Measurements from ENCODE around the gene MANBA.
"Not testable (repeated sequence)": the region's sequence is repeated elsewhere in the genome, so short reads cannot be mapped to it uniquely, and the experiment has no call there.

The MANBA gene

DNA sequence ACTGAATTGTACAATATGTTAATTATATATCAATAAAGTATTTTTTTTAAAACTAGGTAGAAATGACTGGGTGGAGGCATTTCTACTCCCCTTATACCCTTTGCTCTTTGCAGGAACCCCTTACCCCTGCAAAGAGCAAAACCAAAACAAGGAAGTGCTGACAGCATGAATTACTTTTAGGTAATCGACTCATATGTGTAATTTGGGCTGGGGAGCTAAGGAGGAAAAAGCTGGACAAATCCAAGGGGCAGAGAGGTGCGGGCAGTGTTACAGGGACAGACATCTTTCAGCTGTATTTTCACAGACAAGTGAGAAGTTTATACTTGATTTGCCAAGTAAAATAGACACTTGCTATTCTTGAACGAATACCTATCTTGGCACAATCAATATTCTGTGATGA is 35.5 kb downstream of the MANBA start:
- Histone ChIP-seq H3K36me3 (ENCODE audit: insufficient read depth, low read length) (peaks cover 7% of the 10 kb centered on the region; the same call in 1 of the 2 replicates), H3K27me3 (ENCODE audit: insufficient read depth, low read length, poor library complexity, severe bottlenecking) (no peaks in the 10 kb centered on the region), H3F3A (ENCODE audit: low read depth) (no peaks in the 10 kb centered on the region), H3K79me2 (ENCODE audit: insufficient read depth, low read length) (no peaks in the 10 kb centered on the region), H3K9me3 (ENCODE audit: insufficient read depth, low read depth, low read length) (peaks cover 2% of the 10 kb centered on the region; the same call in 1 of the 2 replicates), H3K4me3 (ENCODE audit: low read length, poor library complexity, severe bottlenecking) (no peak overlapping the region), H2AFZ (ENCODE audit: low read length) (no peak overlapping the region), H3K9me2 (replicated peaks; ENCODE audit: low read depth, low read length) (no peaks in the 10 kb centered on the region), H4K20me1 (ENCODE audit: insufficient read depth, low read length, poor library complexity, severe bottlenecking) (no peaks in the 10 kb centered on the region), H3K4me1 (ENCODE audit: insufficient read depth, low read length, poor library complexity, severe bottlenecking) (no peaks in the 10 kb centered on the region), H3K4me2 (ENCODE audit: low read depth, low read length, poor library complexity, severe bottlenecking) (no peak overlapping the region), H3K9ac (ENCODE audit: low read depth, low read length, poor library complexity, severe bottlenecking) (no peak overlapping the region)
- no peak for TF ChIP-seq EZH2phosphoT487 (IDR thresholded peaks at IDR 0.05; ENCODE audit: borderline replicate concordance)
- TF ChIP-seq, protein P1, sequence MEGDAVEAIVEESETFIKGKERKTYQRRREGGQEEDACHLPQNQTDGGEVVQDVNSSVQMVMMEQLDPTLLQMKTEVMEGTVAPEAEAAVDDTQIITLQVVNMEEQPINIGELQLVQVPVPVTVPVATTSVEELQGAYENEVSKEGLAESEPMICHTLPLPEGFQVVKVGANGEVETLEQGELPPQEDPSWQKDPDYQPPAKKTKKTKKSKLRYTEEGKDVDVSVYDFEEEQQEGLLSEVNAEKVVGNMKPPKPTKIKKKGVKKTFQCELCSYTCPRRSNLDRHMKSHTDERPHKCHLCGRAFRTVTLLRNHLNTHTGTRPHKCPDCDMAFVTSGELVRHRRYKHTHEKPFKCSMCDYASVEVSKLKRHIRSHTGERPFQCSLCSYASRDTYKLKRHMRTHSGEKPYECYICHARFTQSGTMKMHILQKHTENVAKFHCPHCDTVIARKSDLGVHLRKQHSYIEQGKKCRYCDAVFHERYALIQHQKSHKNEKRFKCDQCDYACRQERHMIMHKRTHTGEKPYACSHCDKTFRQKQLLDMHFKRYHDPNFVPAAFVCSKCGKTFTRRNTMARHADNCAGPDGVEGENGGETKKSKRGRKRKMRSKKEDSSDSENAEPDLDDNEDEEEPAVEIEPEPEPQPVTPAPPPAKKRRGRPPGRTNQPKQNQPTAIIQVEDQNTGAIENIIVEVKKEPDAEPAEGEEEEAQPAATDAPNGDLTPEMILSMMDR (conservative IDR thresholded peaks at IDR 0.05; ENCODE audit: low read length): no peak

DNA sequence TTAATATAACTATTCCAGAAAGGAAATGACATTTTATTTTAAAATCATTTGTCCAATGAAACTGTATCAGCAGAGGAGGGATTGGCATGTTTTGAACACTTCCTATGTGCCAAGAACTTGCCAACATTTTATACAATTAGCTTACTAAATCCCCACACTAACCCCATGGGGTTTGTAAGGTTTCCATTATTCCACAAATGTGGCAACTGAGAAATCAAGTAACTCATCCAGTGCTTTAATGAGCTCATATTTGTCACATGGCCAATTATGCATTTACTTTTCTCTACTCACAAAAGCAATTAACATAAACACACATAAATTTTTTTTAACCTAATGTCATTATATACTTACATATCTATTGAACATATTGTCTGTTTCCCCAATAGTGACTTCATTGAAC is 37.3 kb downstream of the MANBA start:
- no peaks in the 10 kb centered on the region for H3K27me3 ChIP-seq (ENCODE audit: insufficient read depth, low read length, poor library complexity, severe bottlenecking)
- TF ChIP-seq EZH2phosphoT487 (IDR thresholded peaks at IDR 0.05; ENCODE audit: borderline replicate concordance): no peak
- TF ChIP-seq, protein P1 (conservative IDR thresholded peaks at IDR 0.05; ENCODE audit: low read length): no peak

DNA sequence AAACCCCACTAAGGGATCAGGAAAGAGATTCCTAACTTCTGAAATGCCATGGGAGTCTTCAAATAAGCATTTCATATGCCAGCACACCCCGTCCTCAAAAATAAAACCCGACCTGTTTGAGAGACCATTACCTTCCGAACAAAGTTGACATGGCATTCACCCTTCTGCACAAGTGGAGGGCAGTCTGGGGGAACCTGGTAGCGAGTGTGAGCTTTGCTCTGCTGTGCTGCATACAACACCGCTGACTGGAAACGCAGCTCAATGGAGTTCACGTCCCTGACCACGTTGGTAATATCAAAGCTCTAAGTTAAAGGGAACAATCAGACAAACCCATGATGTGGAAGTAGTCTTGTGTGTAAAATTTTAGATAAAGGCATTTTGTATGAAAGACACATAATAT is 38.0 kb downstream of the MANBA start:
- H3K9me2 ChIP-seq (replicated peaks; ENCODE audit: low read depth, low read length): no peaks in the 10 kb centered on the region
- H3K4me3 ChIP-seq (ENCODE audit: low read length, poor library complexity, severe bottlenecking): no peak overlapping the region
- no peak overlapping the region for H3K9ac ChIP-seq (ENCODE audit: low read depth, low read length, poor library complexity, severe bottlenecking)
- peaks cover 14% of the 10 kb centered on the region for H3K36me3 ChIP-seq (ENCODE audit: insufficient read depth, low read length)
- H3F3A ChIP-seq (ENCODE audit: low read depth): no peaks in the 10 kb centered on the region
- no peaks in the 10 kb centered on the region for H3K27me3 ChIP-seq (ENCODE audit: insufficient read depth, low read length, poor library complexity, severe bottlenecking)
- H3K4me1 ChIP-seq (ENCODE audit: insufficient read depth, low read length, poor library complexity, severe bottlenecking): no peaks in the 10 kb centered on the region
- TF ChIP-seq, protein P1 (conservative IDR thresholded peaks at IDR 0.05; ENCODE audit: low read length): no peak
- no peak for TF ChIP-seq EZH2phosphoT487 (IDR thresholded peaks at IDR 0.05; ENCODE audit: borderline replicate concordance)
- H3K4me2 ChIP-seq (ENCODE audit: low read depth, low read length, poor library complexity, severe bottlenecking): no peak overlapping the region
- no peaks in the 10 kb centered on the region for H3K79me2 ChIP-seq (ENCODE audit: insufficient read depth, low read length)
- H2AFZ ChIP-seq (ENCODE audit: low read length): no peak overlapping the region
- peaks cover 8% of the 10 kb centered on the region; the same call in 1 of the 2 replicates for H3K9me3 ChIP-seq (ENCODE audit: insufficient read depth, low read depth, low read length)
- no peaks in the 10 kb centered on the region for H4K20me1 ChIP-seq (ENCODE audit: insufficient read depth, low read length, poor library complexity, severe bottlenecking)

More for the DNA sequence above, 37.3 kb downstream of the MANBA start:
- Histone ChIP-seq H3K4me1 (ENCODE audit: insufficient read depth, low read length, poor library complexity, severe bottlenecking) (no peaks in the 10 kb centered on the region), H3K9me3 (ENCODE audit: insufficient read depth, low read depth, low read length) (peaks cover 8% of the 10 kb centered on the region; the same call in 1 of the 2 replicates), H3K9ac (ENCODE audit: low read depth, low read length, poor library complexity, severe bottlenecking) (no peak overlapping the region), H3F3A (ENCODE audit: low read depth) (no peaks in the 10 kb centered on the region), H4K20me1 (ENCODE audit: insufficient read depth, low read length, poor library complexity, severe bottlenecking) (no peaks in the 10 kb centered on the region), H3K4me3 (ENCODE audit: low read length, poor library complexity, severe bottlenecking) (no peak overlapping the region), H3K4me2 (ENCODE audit: low read depth, low read length, poor library complexity, severe bottlenecking) (no peak overlapping the region), H2AFZ (ENCODE audit: low read length) (no peak overlapping the region), H3K36me3 (ENCODE audit: insufficient read depth, low read length) (peaks cover 11% of the 10 kb centered on the region), H3K9me2 (replicated peaks; ENCODE audit: low read depth, low read length) (no peaks in the 10 kb centered on the region), H3K79me2 (ENCODE audit: insufficient read depth, low read length) (no peaks in the 10 kb centered on the region)

DNA sequence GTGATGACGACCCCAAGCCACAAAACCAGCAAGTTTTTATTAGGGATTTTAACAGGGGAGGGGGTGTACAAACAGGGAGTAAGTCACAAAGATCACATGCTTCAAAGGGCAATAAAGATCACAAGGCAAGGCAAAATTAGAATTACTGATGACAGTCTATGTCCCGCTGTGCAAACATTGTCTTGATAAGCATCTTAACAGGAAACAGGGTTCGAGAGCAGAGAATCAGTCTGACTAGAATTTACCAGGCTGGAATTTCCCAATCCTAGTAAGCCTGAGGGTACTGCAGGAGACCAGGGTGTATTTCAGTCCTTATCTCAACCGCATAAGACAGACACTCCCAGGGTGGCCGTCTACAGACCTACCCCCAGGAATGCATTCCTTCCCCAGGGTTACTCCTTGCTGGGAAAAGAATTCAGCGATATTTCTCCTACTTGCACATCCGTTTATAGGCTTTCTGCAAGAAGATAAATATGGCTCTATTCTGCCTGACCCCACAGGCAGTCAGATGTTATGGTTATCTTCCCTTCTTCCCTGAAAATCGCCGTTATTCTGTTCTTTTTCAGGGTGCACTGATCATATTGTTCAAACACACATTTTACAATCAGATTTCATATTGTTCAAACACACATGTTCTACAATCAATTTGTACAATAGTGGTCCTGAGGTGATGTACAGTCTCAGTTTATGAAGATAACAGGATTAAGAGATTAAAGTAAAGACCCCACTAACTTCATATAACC is 41.8 kb downstream of the MANBA start:
- not testable (repeated sequence) for H3K9me2 ChIP-seq (replicated peaks; ENCODE audit: low read depth, low read length); H4K20me1 ChIP-seq (ENCODE audit: insufficient read depth, low read length, poor library complexity, severe bottlenecking); H3K9me3 ChIP-seq (ENCODE audit: insufficient read depth, low read depth, low read length); H3K27me3 ChIP-seq (ENCODE audit: insufficient read depth, low read length, poor library complexity, severe bottlenecking); H3K4me1 ChIP-seq (ENCODE audit: insufficient read depth, low read length, poor library complexity, severe bottlenecking); H3K9ac ChIP-seq (ENCODE audit: low read depth, low read length, poor library complexity, severe bottlenecking); H3K4me2 ChIP-seq (ENCODE audit: low read depth, low read length, poor library complexity, severe bottlenecking); H3F3A ChIP-seq (ENCODE audit: low read depth); H3K79me2 ChIP-seq (ENCODE audit: insufficient read depth, low read length); H2AFZ ChIP-seq (ENCODE audit: low read length); H3K4me3 ChIP-seq (ENCODE audit: low read length, poor library complexity, severe bottlenecking)
- H3K36me3 ChIP-seq (ENCODE audit: insufficient read depth, low read length): peaks cover 14% of the 10 kb centered on the region

Measured in Loucy (cell line).